ENCODE data around the gene DNAJB13.

The DNAJB13 gene

GRCh38 chr11:74009675-74010305 is 59.0 kb downstream of the DNAJB13 start:
- DNase-seq (ENCODE audit: low read depth in 1 of 2, low spot score in 1 of 2), result no peak
- in situ Hi-C loops (cut with HindIII; ENCODE audit: low pct_unique_long_range_greater_than_20kb, low sequenced_read_pairs), result no loop called here
- no peak for TF ChIP-seq JUND (IDR thresholded peaks at IDR 0.05; ENCODE audit: low read depth)

- in situ Hi-C loops (cut with HindIII; ENCODE audit: low pct_unique_long_range_greater_than_20kb, low sequenced_read_pairs), result no loop called here
- no peak for TF ChIP-seq JUND (IDR thresholded peaks at IDR 0.05; ENCODE audit: low read depth)
- DNase-seq (ENCODE audit: low read depth in 1 of 2, low spot score in 1 of 2), result no peak
Measured at GRCh38 chr11:74010306-74011300, 59.8 kb downstream of the DNAJB13 start.

DNA sequence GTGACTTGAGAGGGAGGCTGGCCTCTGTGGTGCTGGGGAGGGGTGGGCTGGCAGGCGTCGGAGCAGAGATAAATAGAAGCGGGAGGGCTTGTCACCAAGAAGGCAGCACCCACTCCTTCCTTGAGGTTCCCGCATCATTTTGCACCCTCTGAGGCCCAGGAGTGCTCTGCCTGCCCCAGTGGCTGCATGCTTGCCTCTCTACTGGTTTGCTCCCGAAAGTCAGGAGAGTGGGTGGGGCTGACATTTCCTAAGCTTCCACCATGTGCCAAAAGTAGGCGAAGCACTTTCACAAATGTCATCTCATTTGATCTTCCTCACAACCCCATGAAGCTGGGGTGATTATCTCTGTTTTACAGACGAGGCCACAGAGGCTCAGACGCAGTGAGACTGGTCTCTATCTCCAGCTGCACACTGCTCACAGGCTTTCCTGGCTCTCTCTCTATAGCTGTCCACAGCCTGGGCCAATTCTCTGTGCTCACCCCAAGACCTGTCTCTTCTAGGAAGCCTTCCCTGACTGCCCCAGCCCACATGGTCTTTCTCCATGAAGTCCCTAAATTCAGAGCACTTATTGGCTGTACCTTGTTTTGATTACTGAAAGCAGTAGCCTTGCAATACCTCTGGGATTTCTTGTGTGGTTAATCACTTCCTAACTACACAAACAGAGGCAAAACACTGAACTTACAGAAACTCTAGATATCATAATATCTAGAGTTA is 60.7 kb downstream of the DNAJB13 start:
- TF ChIP-seq JUND (IDR thresholded peaks at IDR 0.05; ENCODE audit: low read depth), result no peak
- in situ Hi-C loops (cut with HindIII; ENCODE audit: low pct_unique_long_range_greater_than_20kb, low sequenced_read_pairs), result no loop called here
- no peak for DNase-seq (ENCODE audit: low read depth in 1 of 2, low spot score in 1 of 2)

- no peak for TF ChIP-seq JUND (IDR thresholded peaks at IDR 0.05; ENCODE audit: low read depth)
- DNase-seq (ENCODE audit: low read depth in 1 of 2, low spot score in 1 of 2), result no peak
- in situ Hi-C loops (cut with HindIII; ENCODE audit: low pct_unique_long_range_greater_than_20kb, low sequenced_read_pairs), result no loop called here
Measured at GRCh38 chr11:74012074-74012809, 61.4 kb downstream of the DNAJB13 start.

DNA sequence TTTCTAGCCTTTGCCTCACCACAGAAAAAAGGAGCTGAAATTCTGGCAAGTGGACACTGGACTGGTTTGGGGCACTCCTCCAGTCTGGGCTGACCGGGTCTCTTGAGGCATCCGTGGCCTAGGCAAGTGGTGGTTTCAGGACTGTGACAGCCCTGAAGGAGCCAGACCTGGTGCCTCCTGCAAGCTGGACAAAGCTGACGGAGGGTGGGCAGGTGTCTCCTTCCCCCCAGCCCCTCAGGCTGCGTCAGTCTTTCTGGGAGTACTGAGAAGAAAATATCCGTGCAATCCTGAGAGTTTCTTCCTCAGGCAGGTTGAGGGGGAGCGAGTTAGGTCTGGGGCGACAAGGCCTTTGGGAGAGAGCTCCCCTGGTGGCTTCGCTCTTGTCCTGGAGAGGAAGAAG is 62.3 kb downstream of the DNAJB13 start:
- in situ Hi-C loops (cut with HindIII; ENCODE audit: low pct_unique_long_range_greater_than_20kb, low sequenced_read_pairs), result no loop called here
- DNase-seq (ENCODE audit: low read depth in 1 of 2, low spot score in 1 of 2), result no peak
- TF ChIP-seq JUND (IDR thresholded peaks at IDR 0.05; ENCODE audit: low read depth), result no peak

- DNase-seq (ENCODE audit: low read depth in 1 of 2, low spot score in 1 of 2), result no peak
- no peak for TF ChIP-seq JUND (IDR thresholded peaks at IDR 0.05; ENCODE audit: low read depth)
- in situ Hi-C loops (cut with HindIII; ENCODE audit: low pct_unique_long_range_greater_than_20kb, low sequenced_read_pairs), result no loop called here
Measured at GRCh38 chr11:74014880-74015279, 64.1 kb downstream of the DNAJB13 start.

- TF ChIP-seq JUND (IDR thresholded peaks at IDR 0.05; ENCODE audit: low read depth), result no peak
- in situ Hi-C loops (cut with HindIII; ENCODE audit: low pct_unique_long_range_greater_than_20kb, low sequenced_read_pairs), result no loop called here
- no peak for DNase-seq (ENCODE audit: low read depth in 1 of 2, low spot score in 1 of 2)
Measured at GRCh38 chr11:74015919-74016684, 65.3 kb downstream of the DNAJB13 start.

DNA sequence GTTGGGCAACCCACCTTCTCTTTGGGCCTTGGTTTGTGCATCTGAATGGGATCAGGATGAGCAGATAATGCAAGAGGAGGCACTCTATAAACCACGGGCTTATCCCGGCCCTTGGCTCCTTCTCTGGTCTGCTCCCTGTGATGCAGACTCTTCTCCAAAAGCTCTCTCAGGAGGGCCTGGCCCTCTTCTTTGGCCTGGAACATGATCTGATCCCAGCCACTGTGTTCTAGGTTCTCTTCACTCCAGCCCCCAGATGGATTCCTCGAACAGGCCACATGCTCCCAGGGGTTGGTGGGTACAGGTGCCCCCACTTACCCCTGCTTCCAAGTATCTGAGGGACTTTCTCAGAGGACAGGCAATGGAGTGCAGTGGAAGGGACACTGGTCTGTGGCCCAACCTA is 66.8 kb downstream of the DNAJB13 start:
- no peak for TF ChIP-seq JUND (IDR thresholded peaks at IDR 0.05; ENCODE audit: low read depth)
- DNase-seq (ENCODE audit: low read depth in 1 of 2, low spot score in 1 of 2), result no peak
- in situ Hi-C loops (cut with HindIII; ENCODE audit: low pct_unique_long_range_greater_than_20kb, low sequenced_read_pairs), result no loop called here

DNA sequence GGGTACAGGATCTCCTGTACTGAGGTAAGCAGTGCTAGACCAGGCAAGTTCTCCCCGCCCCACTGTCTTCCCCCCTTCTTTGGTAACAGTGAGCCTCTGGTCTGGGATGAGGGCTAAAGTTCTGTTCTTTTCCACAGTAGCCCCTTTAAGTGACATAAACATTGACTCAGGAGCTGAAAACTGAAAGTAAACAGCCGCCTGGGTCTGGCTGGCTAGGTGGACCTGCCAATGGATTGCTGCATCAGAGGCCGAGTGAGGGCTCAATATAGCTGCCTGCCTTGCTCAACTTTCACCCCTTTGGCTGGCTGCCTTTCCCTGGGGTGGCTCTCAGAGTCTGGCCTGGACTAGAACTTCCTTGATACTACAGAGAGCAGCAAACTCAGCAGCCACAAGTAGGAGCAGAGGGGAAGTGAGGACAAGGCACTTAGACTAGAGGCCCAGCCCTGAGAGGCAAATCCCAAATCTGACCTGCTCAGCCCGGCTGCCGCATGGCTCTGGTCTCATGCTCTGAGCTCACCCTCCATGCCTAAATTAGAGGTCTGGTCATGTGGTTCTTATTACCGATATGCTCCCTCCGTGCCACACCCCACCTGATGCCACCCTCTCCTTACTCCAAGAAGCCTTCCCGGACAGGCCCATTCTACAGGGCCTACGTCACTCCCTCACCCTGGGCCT is 67.6 kb downstream of the DNAJB13 start:
- peak in 1 of 2 experiments; percentile 31 for DNase-seq (ENCODE audit: low read depth in 1 of 2, low spot score in 1 of 2)
- in situ Hi-C loops (cut with HindIII; ENCODE audit: low pct_unique_long_range_greater_than_20kb, low sequenced_read_pairs), result no loop called here
- TF ChIP-seq JUND (IDR thresholded peaks at IDR 0.05; ENCODE audit: low read depth), result no peak

DNA sequence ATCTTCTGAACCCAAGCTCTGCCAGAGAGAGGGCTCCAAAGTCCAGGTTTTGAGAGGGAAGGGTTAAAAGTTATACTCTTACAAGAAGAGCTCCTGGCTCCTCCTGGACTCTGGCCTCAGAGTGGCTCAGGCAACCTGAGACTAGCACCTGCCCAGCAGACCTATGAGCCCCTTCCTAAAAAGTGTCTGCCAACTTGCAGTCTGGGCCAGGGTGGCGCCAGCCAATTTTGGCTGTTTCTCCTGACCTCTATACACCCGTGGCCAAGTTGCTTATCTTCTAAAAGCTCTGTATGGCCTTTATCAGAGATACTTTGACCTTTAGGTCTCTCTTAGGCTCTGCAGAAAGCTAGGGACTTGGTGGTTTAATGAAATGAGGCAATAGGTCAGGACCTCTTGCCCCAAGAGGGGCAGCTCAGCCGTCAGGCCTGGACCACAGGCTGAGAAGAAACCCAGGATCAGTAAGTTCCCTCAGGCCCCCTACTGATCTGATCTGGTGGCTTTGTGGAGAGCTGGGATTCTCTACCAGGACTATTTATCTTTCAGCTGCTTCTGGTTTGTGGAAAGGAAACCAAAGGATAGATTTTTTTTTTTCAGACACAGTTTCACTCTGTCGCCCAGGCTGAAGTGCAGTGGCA is 68.4 kb downstream of the DNAJB13 start:
- in situ Hi-C loops (cut with HindIII; ENCODE audit: low pct_unique_long_range_greater_than_20kb, low sequenced_read_pairs), result no loop called here
- DNase-seq (ENCODE audit: low read depth in 1 of 2, low spot score in 1 of 2), result no peak
- TF ChIP-seq JUND (IDR thresholded peaks at IDR 0.05; ENCODE audit: low read depth), result no peak

DNA sequence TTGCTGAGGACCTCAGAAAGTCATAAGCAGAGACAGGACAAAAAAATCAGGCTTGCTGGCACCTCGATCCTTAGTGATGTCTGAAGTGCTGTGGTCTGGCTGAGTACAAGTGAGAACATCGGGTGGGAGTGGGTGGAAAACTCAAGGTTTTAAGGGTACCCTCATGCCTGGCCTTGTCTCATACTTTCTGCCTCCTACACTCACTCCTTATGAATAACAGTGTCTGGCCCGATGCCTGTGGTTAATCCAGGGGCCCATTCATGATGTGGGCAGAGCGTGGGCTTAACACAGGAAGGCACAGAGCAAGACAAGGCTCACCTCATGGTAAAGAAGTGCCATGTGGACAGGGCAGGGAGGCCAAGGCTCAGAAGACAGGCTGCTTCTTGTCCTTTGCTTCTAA is 69.0 kb downstream of the DNAJB13 start:
- in situ Hi-C loops (cut with HindIII; ENCODE audit: low pct_unique_long_range_greater_than_20kb, low sequenced_read_pairs), result no loop called here
- DNase-seq (ENCODE audit: low read depth in 1 of 2, low spot score in 1 of 2), result no peak
- no peak for TF ChIP-seq JUND (IDR thresholded peaks at IDR 0.05; ENCODE audit: low read depth)
